Osteocyte (in vitro differentiated cells): ENCODE results near the gene WSCD1. TPM values are rescaled to one million over a fixed set of nuclear protein-coding genes. Genes with fewer than 3 reads are reported as not detected.

Experiments used
- DNase-seq: peaks from one replicate; pipeline ENCODE4 v3.0.0; 2021; ENCODE audit warnings: mixed read lengths; ENCODE audit not compliant: unreplicated experiment; ENCODE audit errors: extremely low spot score
- H3K27ac Mint-ChIP-seq: one replicate; pipeline ENCODE4 v1.8.0; 2021; ENCODE audit warnings: mild to moderate bottlenecking, mixed read lengths; ENCODE audit not compliant: unreplicated experiment
- H3K27me3 Mint-ChIP-seq: one replicate; pipeline ENCODE4 v1.8.0; 2021; ENCODE audit warnings: mixed read lengths; ENCODE audit not compliant: unreplicated experiment
- H3K36me3 Mint-ChIP-seq: one replicate; pipeline ENCODE4 v1.8.0; 2021; ENCODE audit warnings: mixed read lengths; ENCODE audit not compliant: unreplicated experiment
- H3K4me1 Mint-ChIP-seq: one replicate; pipeline ENCODE4 v1.8.0; 2021; ENCODE audit warnings: mixed read lengths; ENCODE audit not compliant: unreplicated experiment
- H3K4me3 Mint-ChIP-seq: one replicate; pipeline ENCODE4 v1.8.0; 2021; ENCODE audit warnings: mild to moderate bottlenecking, moderate library complexity, mixed read lengths; ENCODE audit not compliant: unreplicated experiment
- H3K9me3 Mint-ChIP-seq: one replicate; pipeline ENCODE4 v1.8.0; 2021; ENCODE audit warnings: mixed read lengths; ENCODE audit not compliant: unreplicated experiment
- total RNA-seq: library from RNA; stranded (reverse); gene quantifications from 2 replicates; pipeline ENCODE4 v1.2.1, GENCODE V29; 2021
- TF ChIP-seq, protein P1 (sequence below): fragments of 200-600 bp; sonication (generic); IDR thresholded peaks from 2 replicates; pipeline ENCODE4 v1.5.0; 2021; ENCODE audit warnings: antibody characterized with exemption, mild to moderate bottlenecking, moderate library complexity

Gene WSCD1
- total RNA-seq, 1 donor from 2014 or later: 3.8 TPM

GRCh38 chr17:6142701-6143100 lies 72.5 kb downstream of the WSCD1 start:
- no peak for DNase-seq
- no peaks in the 10 kb centered on the region for H3K9me3 Mint-ChIP-seq
- no peak overlapping the region for H3K27ac Mint-ChIP-seq
- H3K4me3 Mint-ChIP-seq: no peak overlapping the region
- H3K4me1 Mint-ChIP-seq: no peaks in the 10 kb centered on the region
- peaks cover 4% of the 10 kb centered on the region for H3K27me3 Mint-ChIP-seq
- TF ChIP-seq, protein P1, sequence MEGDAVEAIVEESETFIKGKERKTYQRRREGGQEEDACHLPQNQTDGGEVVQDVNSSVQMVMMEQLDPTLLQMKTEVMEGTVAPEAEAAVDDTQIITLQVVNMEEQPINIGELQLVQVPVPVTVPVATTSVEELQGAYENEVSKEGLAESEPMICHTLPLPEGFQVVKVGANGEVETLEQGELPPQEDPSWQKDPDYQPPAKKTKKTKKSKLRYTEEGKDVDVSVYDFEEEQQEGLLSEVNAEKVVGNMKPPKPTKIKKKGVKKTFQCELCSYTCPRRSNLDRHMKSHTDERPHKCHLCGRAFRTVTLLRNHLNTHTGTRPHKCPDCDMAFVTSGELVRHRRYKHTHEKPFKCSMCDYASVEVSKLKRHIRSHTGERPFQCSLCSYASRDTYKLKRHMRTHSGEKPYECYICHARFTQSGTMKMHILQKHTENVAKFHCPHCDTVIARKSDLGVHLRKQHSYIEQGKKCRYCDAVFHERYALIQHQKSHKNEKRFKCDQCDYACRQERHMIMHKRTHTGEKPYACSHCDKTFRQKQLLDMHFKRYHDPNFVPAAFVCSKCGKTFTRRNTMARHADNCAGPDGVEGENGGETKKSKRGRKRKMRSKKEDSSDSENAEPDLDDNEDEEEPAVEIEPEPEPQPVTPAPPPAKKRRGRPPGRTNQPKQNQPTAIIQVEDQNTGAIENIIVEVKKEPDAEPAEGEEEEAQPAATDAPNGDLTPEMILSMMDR: no peak
- no peaks in the 10 kb centered on the region for H3K36me3 Mint-ChIP-seq

GRCh38 chr17:6145946-6146345 lies 75.8 kb downstream of the WSCD1 start:
- Mint-ChIP-seq H3K4me1 (no peaks in the 10 kb centered on the region), H3K27ac (no peak overlapping the region), H3K9me3 (peaks cover 5% of the 10 kb centered on the region), H3K27me3 (no peaks in the 10 kb centered on the region), H3K4me3 (no peak overlapping the region), H3K36me3 (no peaks in the 10 kb centered on the region)
- DNase-seq: no peak
- TF ChIP-seq, protein P1: no peak

GRCh38 chr17:6147042-6147441 lies 76.9 kb downstream of the WSCD1 start:
- no peak overlapping the region for H3K4me3 Mint-ChIP-seq
- TF ChIP-seq, protein P1: no peak

GRCh38 chr17:6153375-6153774 lies 83.2 kb downstream of the WSCD1 start:
- no peaks in the 10 kb centered on the region for H3K36me3 Mint-ChIP-seq
- peaks cover 2% of the 10 kb centered on the region for H3K27me3 Mint-ChIP-seq
- no peak for DNase-seq

More at GRCh38 chr17:6147042-6147441, 76.9 kb downstream of the WSCD1 start:
- DNase-seq: no peak
- Mint-ChIP-seq H3K27ac (no peak overlapping the region), H3K4me1 (no peaks in the 10 kb centered on the region), H3K36me3 (no peaks in the 10 kb centered on the region), H3K9me3 (peaks cover 5% of the 10 kb centered on the region), H3K27me3 (no peaks in the 10 kb centered on the region)

DNA sequence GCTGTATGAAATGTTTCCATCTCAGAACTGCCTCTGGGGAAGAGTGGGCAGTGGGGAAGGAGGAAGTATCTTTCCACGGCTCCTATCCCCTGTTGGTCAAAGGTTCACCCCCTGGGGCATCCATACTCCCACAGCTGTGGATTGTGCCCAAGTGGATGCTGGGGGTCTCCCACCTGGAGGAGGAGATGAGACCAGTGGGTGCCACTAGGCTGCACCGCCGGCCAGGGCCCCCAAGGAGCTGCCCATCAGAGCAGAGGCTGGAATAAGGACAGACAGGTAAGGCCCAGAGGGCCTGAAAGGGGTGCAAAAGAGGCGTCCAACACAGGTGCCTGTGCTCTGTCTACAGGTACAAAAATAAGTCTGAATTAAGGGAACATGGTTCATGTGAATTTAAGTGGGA lies 87.5 kb downstream of the WSCD1 start:
- no peak for DNase-seq
- Mint-ChIP-seq H3K36me3 (no peaks in the 10 kb centered on the region), H3K9me3 (no peaks in the 10 kb centered on the region), H3K27me3 (peaks cover 16% of the 10 kb centered on the region), H3K4me3 (no peak overlapping the region), H3K4me1 (peaks cover 4% of the 10 kb centered on the region), H3K27ac (no peak overlapping the region)
- TF ChIP-seq, protein P1: no peak

More at GRCh38 chr17:6153375-6153774, 83.2 kb downstream of the WSCD1 start:
- TF ChIP-seq, protein P1: no peak
- H3K9me3 Mint-ChIP-seq: peaks cover 5% of the 10 kb centered on the region
- no peak overlapping the region for H3K4me3 Mint-ChIP-seq
- no peaks in the 10 kb centered on the region for H3K4me1 Mint-ChIP-seq
- H3K27ac Mint-ChIP-seq: no peak overlapping the region
